B cell (primary cell): Measurements from ENCODE around the gene VAV2. TPM values are rescaled to one million over a fixed set of nuclear protein-coding genes. Genes with fewer than 3 reads are reported as not detected.

ENCODE experiments used
- ATAC-seq: fragments of 200-7000 bp; cut with Tn5 transposase; one replicate; pipeline ENCODE4 v1.10.0; 2021; ENCODE audit warnings: low read depth, mild to moderate bottlenecking, moderate number of reproducible peaks, moderate library complexity
- CTCF ChIA-PET: fragments of 350-600 bp; sonication (Branson Sonifier 250); formaldehyde crosslinking; loops from one replicate; lab custom pipeline; 2021; ENCODE audit warnings: antibody characterized with exemption, inconsistent platforms; lab: Charles Lee
- POLR2A ChIA-PET: fragments of 350-600 bp; sonication (Branson Sonifier 250); formaldehyde crosslinking; loops from one replicate; lab custom pipeline; 2021; ENCODE audit warnings: antibody characterized with exemption; lab: Charles Lee
- DNase-seq: peaks from one replicate; pipeline ENCODE4 v3.0.0; 2013
- H2AFZ ChIP-seq: 2 replicates; pipeline ENCODE4 v1.6.1; 2012; ENCODE audit warnings: mild to moderate bottlenecking, low read depth, low read length; ENCODE audit not compliant: insufficient read depth, poor library complexity, severe bottlenecking
- H3K27ac ChIP-seq, 2 donors: 1 replicate in 1 of 2; 2 replicates in 1 of 2; pipeline ENCODE4 v1.5.1; 2012 to 2013; ENCODE audit warnings: low read length in 2 of 2, mild to moderate bottlenecking in 2 of 2, moderate library complexity in 1 of 2
- H3K27me3 ChIP-seq, 4 experiments: fragments of 200-600 bp in 1 of 4; sonication (generic) in 1 of 4; replicated peaks in 1 of 4; 1 replicate in 2 of 4; 2 replicates in 2 of 4; pipeline versions ENCODE4 v1.6.1 to v1.7.0; 2013 to 2016; ENCODE audit warnings: low read length in 3 of 4, mild to moderate bottlenecking in 2 of 4, mixed read lengths in 1 of 4, moderate library complexity in 1 of 4; ENCODE audit not compliant: insufficient read depth in 4 of 4, control insufficient read depth in 3 of 4; ENCODE audit errors: control extremely low read depth in 1 of 4
- H3K36me3 ChIP-seq, 2 experiments: replicated peaks in 1 of 2; 1 replicate in 1 of 2; 2 replicates in 1 of 2; pipeline versions ENCODE4 v1.6.1 to v1.7.1; 2013; ENCODE audit warnings: low read length in 1 of 2; ENCODE audit not compliant: insufficient read depth in 2 of 2, control insufficient read depth in 1 of 2; ENCODE audit errors: control extremely low read depth in 1 of 2, extremely low read depth in 1 of 2
- H3K4me1 ChIP-seq, 2 donors: fragments of 200-600 bp in 1 of 2; sonication (generic) in 1 of 2; 1 replicate in 1 of 2; 2 replicates in 1 of 2; pipeline versions ENCODE4 v1.5.1 to v1.6.1; 2013 to 2017; ENCODE audit warnings: low read length in 2 of 2; ENCODE audit not compliant: control insufficient read depth in 2 of 2, insufficient read depth in 2 of 2
- H3K4me2 ChIP-seq: replicated peaks from 2 replicates; pipeline ENCODE3; 2012; ENCODE audit warnings: mild to moderate bottlenecking, low read depth, low read length; ENCODE audit not compliant: poor library complexity, severe bottlenecking
- H3K4me3 ChIP-seq, 5 experiments: fragments of 200-600 bp in 1 of 5; sonication (generic) in 1 of 5; 1 replicate in 3 of 5; 2 replicates in 2 of 5; pipeline versions ENCODE4 v1.5.1 to v1.7.0; 2011 to 2016; ENCODE audit warnings: low read length in 4 of 5, mild to moderate bottlenecking in 4 of 5, low read depth in 2 of 5, control low read depth in 1 of 5, moderate library complexity in 1 of 5; ENCODE audit not compliant: insufficient read depth in 1 of 5; ENCODE audit errors: control extremely low read depth in 1 of 5, extremely low read depth in 1 of 5
- H3K79me2 ChIP-seq: fragments of 200-600 bp; sonication (generic); one replicate; pipeline ENCODE4 v1.6.0; 2016; ENCODE audit warnings: low read length; ENCODE audit not compliant: control insufficient read depth, insufficient read depth
- H3K9ac ChIP-seq: fragments of 200-600 bp; sonication (generic); 2 replicates; pipeline ENCODE4 v1.6.1; 2017; ENCODE audit warnings: mild to moderate bottlenecking, low read length, moderate library complexity
- H3K9me3 ChIP-seq, 3 donors: one replicate each; pipeline versions ENCODE4 v1.6.1 to v1.7.1; 2013; ENCODE audit warnings: low read length in 2 of 3; ENCODE audit not compliant: control insufficient read depth in 2 of 3, insufficient read depth in 1 of 3; ENCODE audit errors: control extremely low read depth in 1 of 3
- H4K20me1 ChIP-seq: 2 replicates; pipeline ENCODE4 v1.6.0; 2012; ENCODE audit warnings: mild to moderate bottlenecking, low read length; ENCODE audit not compliant: insufficient read depth, control insufficient read depth, poor library complexity, severe bottlenecking
- H3K27ac Mint-ChIP-seq: one replicate; pipeline ENCODE4 v1.8.0; 2021; ENCODE audit warnings: mixed read lengths
- H3K27me3 Mint-ChIP-seq: one replicate; pipeline ENCODE4 v1.8.0; 2021; ENCODE audit warnings: mixed read lengths
- H3K4me1 Mint-ChIP-seq: one replicate; pipeline ENCODE4 v1.8.0; 2021; ENCODE audit warnings: mixed read lengths
- H3K4me3 Mint-ChIP-seq: one replicate; pipeline ENCODE4 v1.8.0; 2021; ENCODE audit warnings: mixed read lengths
- H3K9me3 Mint-ChIP-seq: one replicate; pipeline ENCODE4 v1.8.0; 2022; ENCODE audit warnings: mixed read lengths; ENCODE audit not compliant: insufficient read depth
- EZH2 ChIP-seq: IDR thresholded peaks from 2 replicates; pipeline ENCODE4 v1.6.1; 2012; ENCODE audit warnings: borderline replicate concordance, low read depth, mild to moderate bottlenecking, moderate library complexity, low read length; ENCODE audit not compliant: insufficient read depth, poor library complexity, severe bottlenecking
- WGBS: methylation state at CpG from one replicate; pipeline ENCODE4 v1.1.5; 2013; ENCODE audit warnings: missing lambda C conversion rate; ENCODE audit not compliant: insufficient coverage; 5-methylcytosine and 5-hydroxymethylcytosine counted together
- intact Hi-C: fragments of 100-400 bp; cut with micrococcal nuclease; formaldehyde crosslinking; loops from one replicate; pipeline ENCODE4 v1.10.0; 2022
- polyA plus RNA-seq: library from polyadenylated mRNA; depleted of rRNA; stranded (reverse); fragments of >200 nt; gene quantifications from 2 replicates; pipeline ENCODE4 v1.2.3, GENCODE V29; 2012
- total RNA-seq, 2 donors: library from RNA; stranded (reverse); fragments of 120-200 nt in 1 of 2; gene quantifications; 1 replicate in 1 of 2; 2 replicates in 1 of 2; pipeline versions ENCODE4 v1.2.3 to v1.2.4, GENCODE V29; 2013 to 2022
- TF ChIP-seq, protein P1 (sequence below): fragments of 200-600 bp; IDR thresholded peaks from one replicate; pipeline ENCODE4 v1.8.0; 2022; ENCODE audit warnings: antibody characterized with exemption, mild to moderate bottlenecking

Gene VAV2
- total and polyA plus RNA-seq, 2 donors (not counting 1 experiment from before 2014, with no cell fraction given): 34.4 to 128 TPM

DNA sequence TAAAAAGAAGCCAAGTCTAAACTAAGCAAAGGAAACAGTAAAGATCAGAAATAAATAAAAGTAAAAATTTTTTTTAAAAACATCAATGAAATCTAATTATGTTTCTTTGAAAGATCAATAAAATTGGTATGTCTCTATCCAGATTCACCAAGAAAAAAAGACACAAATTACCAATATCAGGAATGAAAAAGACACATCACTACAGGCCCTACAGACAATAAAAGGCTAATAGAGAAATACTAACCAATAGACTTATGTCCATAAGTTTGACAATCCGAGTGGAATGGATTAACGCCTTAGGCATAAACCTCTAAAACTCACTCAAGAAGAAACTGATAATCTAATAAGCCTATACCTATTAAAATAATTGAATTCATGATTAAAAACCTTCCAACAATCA, 45.5 kb upstream of the VAV2 start:
- Histone ChIP-seq H3K27ac (no peak overlapping the region), H2AFZ (no peak overlapping the region), H3K4me2 (no peak overlapping the region), H3K9ac (no peak overlapping the region), H4K20me1 (no peaks in the 10 kb centered on the region), H3K4me3 (no peak overlapping the region), H3K4me1 (no peaks in the 10 kb centered on the region), H3K27me3 (no peaks in the 10 kb centered on the region), H3K36me3 (peaks cover 0 to 64% of the 10 kb centered on the region in 2 experiments), H3K79me2 (no peaks in the 10 kb centered on the region), H3K9me3 (peaks cover 1 to 25% (median 10%) of the 10 kb centered on the region in 3 donors)
- no peaks in the 10 kb centered on the region for H3K4me1 Mint-ChIP-seq
- H3K9me3 Mint-ChIP-seq: no peaks in the 10 kb centered on the region
- DNase-seq (no peak), ATAC-seq (no peak)
- intact Hi-C loops: no loop called here
- no peak overlapping the region for H3K4me3 Mint-ChIP-seq
- TF ChIP-seq, protein P1, sequence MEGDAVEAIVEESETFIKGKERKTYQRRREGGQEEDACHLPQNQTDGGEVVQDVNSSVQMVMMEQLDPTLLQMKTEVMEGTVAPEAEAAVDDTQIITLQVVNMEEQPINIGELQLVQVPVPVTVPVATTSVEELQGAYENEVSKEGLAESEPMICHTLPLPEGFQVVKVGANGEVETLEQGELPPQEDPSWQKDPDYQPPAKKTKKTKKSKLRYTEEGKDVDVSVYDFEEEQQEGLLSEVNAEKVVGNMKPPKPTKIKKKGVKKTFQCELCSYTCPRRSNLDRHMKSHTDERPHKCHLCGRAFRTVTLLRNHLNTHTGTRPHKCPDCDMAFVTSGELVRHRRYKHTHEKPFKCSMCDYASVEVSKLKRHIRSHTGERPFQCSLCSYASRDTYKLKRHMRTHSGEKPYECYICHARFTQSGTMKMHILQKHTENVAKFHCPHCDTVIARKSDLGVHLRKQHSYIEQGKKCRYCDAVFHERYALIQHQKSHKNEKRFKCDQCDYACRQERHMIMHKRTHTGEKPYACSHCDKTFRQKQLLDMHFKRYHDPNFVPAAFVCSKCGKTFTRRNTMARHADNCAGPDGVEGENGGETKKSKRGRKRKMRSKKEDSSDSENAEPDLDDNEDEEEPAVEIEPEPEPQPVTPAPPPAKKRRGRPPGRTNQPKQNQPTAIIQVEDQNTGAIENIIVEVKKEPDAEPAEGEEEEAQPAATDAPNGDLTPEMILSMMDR: no peak
- no peak for TF ChIP-seq EZH2
- H3K27ac Mint-ChIP-seq: no peak overlapping the region
- no CpG with 5 or more reads among the region's 2 CpGs for whole genome bisulfite sequencing
- ChIA-PET POLR2A (no interaction called here), CTCF (no interaction called here)
- no peaks in the 10 kb centered on the region for H3K27me3 Mint-ChIP-seq

DNA sequence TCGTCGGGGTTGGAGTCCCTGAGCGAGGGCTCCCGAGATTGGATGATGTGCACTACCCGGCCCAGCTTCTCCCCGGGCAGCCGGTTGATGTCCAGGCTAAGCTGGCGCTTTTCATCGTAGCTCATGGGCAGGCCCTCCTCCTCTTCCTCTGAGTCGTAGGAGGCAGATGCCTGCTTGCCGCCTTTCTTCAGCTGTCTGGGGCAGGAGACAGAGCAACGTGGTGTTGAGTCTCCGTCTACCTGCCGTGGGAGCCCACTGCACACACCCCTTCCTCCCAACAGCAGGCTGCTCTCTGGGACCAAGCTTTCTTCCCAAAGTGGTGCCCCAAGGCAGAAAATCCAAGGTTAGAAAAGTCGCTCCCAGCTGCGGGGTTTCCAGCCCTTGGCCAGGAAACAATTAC, 44.0 kb upstream of the VAV2 start:
- TF ChIP-seq, protein P1: no peak
- no peak for TF ChIP-seq EZH2
- H3K4me1 ChIP-seq: no peaks in the 10 kb centered on the region
- H4K20me1 ChIP-seq: no peaks in the 10 kb centered on the region
- no peaks in the 10 kb centered on the region for H3K9me3 Mint-ChIP-seq
- no peak overlapping the region for H3K4me3 Mint-ChIP-seq
- H3K4me1 Mint-ChIP-seq: no peaks in the 10 kb centered on the region
- H3K27me3 ChIP-seq: no peaks in the 10 kb centered on the region
- no peak overlapping the region for H3K27ac ChIP-seq
- no peak overlapping the region for H3K9ac ChIP-seq
- ChIA-PET CTCF (interaction anchor here (0.6 kb wide), 1 partner anchor 639 kb away, joined by 3 read pairs; no protein-coding TSS in a partner anchor), POLR2A (no interaction called here)
- no peak overlapping the region for H3K4me3 ChIP-seq
- no peaks in the 10 kb centered on the region for H3K27me3 Mint-ChIP-seq
- intact Hi-C loops: no loop called here
- WGBS: 98% methylated on average over 16 of the region's 16 CpGs
- no peaks in the 10 kb centered on the region for H3K79me2 ChIP-seq
- no peak overlapping the region for H2AFZ ChIP-seq
- ATAC-seq (no peak), DNase-seq (no peak)
- no peak overlapping the region for H3K4me2 ChIP-seq
- H3K27ac Mint-ChIP-seq: no peak overlapping the region
- peaks cover 0 to 70% of the 10 kb centered on the region in 2 experiments for H3K36me3 ChIP-seq
- H3K9me3 ChIP-seq: peaks cover 1 to 27% (median 10%) of the 10 kb centered on the region in 3 donors
